Fibroblast of lung (primary cell): ENCODE data around the gene EHMT1. TPM values are rescaled to one million over a fixed set of nuclear protein-coding genes. Genes with fewer than 3 reads are reported as not detected.
A peak's percentile ranks its signal among the peaks of the same experiment; 100 is the strongest.

Experiments used
- DNase-seq, 2 donors: peaks; one replicate each; pipeline versions ENCODE4 v3.0.0 to v3.0.0-alpha.2; 2010; ENCODE audit warnings: low read depth in 2 of 2
- H2AFZ ChIP-seq: 2 replicates; pipeline ENCODE4 v1.5.1; 2012; ENCODE audit warnings: low read length, control low read depth, inconsistent platforms
- H3K27ac ChIP-seq: 2 replicates; pipeline ENCODE4 v1.5.1; 2011; ENCODE audit warnings: low read length, control low read depth; ENCODE audit not compliant: insufficient read depth
- H3K27me3 ChIP-seq: 2 replicates; pipeline ENCODE4 v1.5.1; 2011; ENCODE audit warnings: mild to moderate bottlenecking, low read length; ENCODE audit not compliant: control insufficient read depth, insufficient read depth
- H3K36me3 ChIP-seq: 2 replicates; pipeline ENCODE4 v1.5.1; 2011; ENCODE audit warnings: low read length; ENCODE audit not compliant: control insufficient read depth, insufficient read depth
- H3K4me1 ChIP-seq: 2 replicates; pipeline ENCODE4 v1.5.1; 2011; ENCODE audit warnings: low read length; ENCODE audit not compliant: control insufficient read depth, insufficient read depth; ENCODE audit errors: extremely low read depth
- H3K4me2 ChIP-seq: 2 replicates; pipeline ENCODE4 v1.5.1; 2011; ENCODE audit warnings: low read length, control low read depth; ENCODE audit not compliant: insufficient read depth; ENCODE audit errors: extremely low read depth
- H3K4me3 ChIP-seq, 4 experiments: fragments of 200-600 bp in 1 of 4; sonication (generic) in 1 of 4; replicated peaks in 1 of 4; 2 replicates each; pipeline ENCODE4 v1.5.1; 2011 to 2016; ENCODE audit warnings: low read length in 4 of 4, low read depth in 3 of 4, mild to moderate bottlenecking in 3 of 4, control low read depth in 2 of 4, inconsistent platforms in 1 of 4, mixed read lengths in 1 of 4; ENCODE audit not compliant: insufficient read depth in 1 of 4; ENCODE audit errors: control extremely low read depth in 1 of 4
- H3K79me2 ChIP-seq: 2 replicates; pipeline ENCODE4 v1.5.1; 2012; ENCODE audit warnings: mild to moderate bottlenecking, low read length, inconsistent platforms; ENCODE audit not compliant: control insufficient read depth, insufficient read depth
- H3K9ac ChIP-seq: 2 replicates; pipeline ENCODE4 v1.5.1; 2011; ENCODE audit warnings: mild to moderate bottlenecking, low read length, control low read depth; ENCODE audit not compliant: insufficient read depth
- H3K9me3 ChIP-seq: 2 replicates; pipeline ENCODE4 v1.5.1; 2012; ENCODE audit warnings: low read depth, low read length; ENCODE audit not compliant: control insufficient read depth, insufficient read depth
- H4K20me1 ChIP-seq: 2 replicates; pipeline ENCODE4 v1.5.1; 2011; ENCODE audit warnings: low read length; ENCODE audit not compliant: control insufficient read depth, insufficient read depth; ENCODE audit errors: extremely low read depth
- EZH2 ChIP-seq: IDR thresholded peaks from 2 replicates; pipeline ENCODE4 v1.5.1; 2012; ENCODE audit warnings: low read length, control low read depth, mild to moderate bottlenecking; ENCODE audit errors: missing control alignments
- polyA plus RNA-seq, 2 donors: library from polyadenylated mRNA; depleted of rRNA in 1 of 2; stranded (reverse) in 1 of 2; unstranded in 1 of 2; fragments of >200 nt; gene quantifications; 2 replicates each; pipeline ENCODE4 v1.2.1, GENCODE V29; 2011 to 2012; ENCODE audit warnings: missing spikeins in 1 of 2
- total RNA-seq: library from RNA; depleted of rRNA; stranded (reverse); fragments of >200 nt; gene quantifications from 2 replicates; pipeline ENCODE4 v1.2.1, GENCODE V29; 2014
- TF ChIP-seq, protein P1 (sequence below), 2 donors: IDR thresholded peaks in 1 of 2; conservative IDR thresholded peaks in 1 of 2; 1 replicate in 1 of 2; 2 replicates in 1 of 2; pipeline ENCODE4 v1.5.1; 2011 to 2012; ENCODE audit warnings: low read length in 2 of 2, control low read depth in 1 of 2, inconsistent platforms in 1 of 2, low read depth in 1 of 2, mild to moderate bottlenecking in 1 of 2

The EHMT1 gene
- total and polyA plus RNA-seq, 2 donors (not counting 1 experiment from before 2014, with no cell fraction given) = 22.4 to 48.6 TPM

DNA sequence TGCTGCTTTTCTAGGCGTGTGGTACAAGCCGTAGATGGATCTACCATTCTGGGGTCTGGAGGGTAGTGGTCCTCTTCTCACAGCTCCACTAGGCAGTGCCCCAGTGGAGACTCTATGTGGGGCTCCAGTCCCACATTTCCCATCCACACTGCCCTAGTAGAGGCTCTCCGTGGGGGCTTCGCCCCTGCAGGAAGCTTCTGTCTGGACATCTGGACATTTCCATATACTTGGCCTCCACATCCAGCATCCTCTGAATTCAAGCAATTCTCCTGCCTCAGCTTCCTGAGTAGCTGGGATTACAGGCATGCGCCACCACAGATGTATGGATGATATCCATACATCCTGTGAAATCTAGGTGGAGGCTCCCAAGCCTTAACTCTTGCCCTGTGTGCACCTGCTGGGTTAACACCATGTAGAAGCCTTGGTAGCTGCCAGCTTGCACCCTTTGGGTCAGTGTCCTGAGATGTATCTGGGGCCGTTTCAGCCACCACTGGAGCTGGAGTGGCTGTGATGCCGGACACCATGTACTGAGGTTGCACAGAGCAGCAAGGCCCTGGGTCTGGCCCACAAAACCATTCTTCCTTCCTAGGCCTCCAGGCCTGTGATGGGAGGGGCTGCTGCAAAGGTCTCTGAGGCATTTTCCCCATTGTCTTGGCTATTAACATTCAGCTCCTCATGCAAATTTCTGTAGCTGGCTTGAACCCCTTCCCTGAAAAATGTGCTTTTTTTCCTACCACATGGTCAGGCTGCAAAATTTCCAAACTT lies 84.0 kb downstream of the EHMT1 start:
- H2AFZ ChIP-seq = no peak overlapping the region
- TF ChIP-seq, protein P1, sequence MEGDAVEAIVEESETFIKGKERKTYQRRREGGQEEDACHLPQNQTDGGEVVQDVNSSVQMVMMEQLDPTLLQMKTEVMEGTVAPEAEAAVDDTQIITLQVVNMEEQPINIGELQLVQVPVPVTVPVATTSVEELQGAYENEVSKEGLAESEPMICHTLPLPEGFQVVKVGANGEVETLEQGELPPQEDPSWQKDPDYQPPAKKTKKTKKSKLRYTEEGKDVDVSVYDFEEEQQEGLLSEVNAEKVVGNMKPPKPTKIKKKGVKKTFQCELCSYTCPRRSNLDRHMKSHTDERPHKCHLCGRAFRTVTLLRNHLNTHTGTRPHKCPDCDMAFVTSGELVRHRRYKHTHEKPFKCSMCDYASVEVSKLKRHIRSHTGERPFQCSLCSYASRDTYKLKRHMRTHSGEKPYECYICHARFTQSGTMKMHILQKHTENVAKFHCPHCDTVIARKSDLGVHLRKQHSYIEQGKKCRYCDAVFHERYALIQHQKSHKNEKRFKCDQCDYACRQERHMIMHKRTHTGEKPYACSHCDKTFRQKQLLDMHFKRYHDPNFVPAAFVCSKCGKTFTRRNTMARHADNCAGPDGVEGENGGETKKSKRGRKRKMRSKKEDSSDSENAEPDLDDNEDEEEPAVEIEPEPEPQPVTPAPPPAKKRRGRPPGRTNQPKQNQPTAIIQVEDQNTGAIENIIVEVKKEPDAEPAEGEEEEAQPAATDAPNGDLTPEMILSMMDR (conservative IDR thresholded peaks at IDR 0.05 in 1 of 2, IDR thresholded peaks at IDR 0.05 in 1 of 2; ENCODE audit: low read depth in 1 of 2, low read length in 2 of 2) = no peak
- TF ChIP-seq EZH2 = no peak
- peaks cover 49% of the 10 kb centered on the region for H3K79me2 ChIP-seq
- no peak overlapping the region for H3K27ac ChIP-seq
- no peaks in the 10 kb centered on the region for H3K27me3 ChIP-seq
- DNase-seq = no peak
- no peaks in the 10 kb centered on the region for H4K20me1 ChIP-seq
- no peak overlapping the region for H3K9ac ChIP-seq
- H3K4me3 ChIP-seq = no peak overlapping the region
- H3K9me3 ChIP-seq = no peaks in the 10 kb centered on the region
- H3K36me3 ChIP-seq = no peaks in the 10 kb centered on the region
- H3K4me1 ChIP-seq = no peaks in the 10 kb centered on the region
- H3K4me2 ChIP-seq = no peak overlapping the region

DNA sequence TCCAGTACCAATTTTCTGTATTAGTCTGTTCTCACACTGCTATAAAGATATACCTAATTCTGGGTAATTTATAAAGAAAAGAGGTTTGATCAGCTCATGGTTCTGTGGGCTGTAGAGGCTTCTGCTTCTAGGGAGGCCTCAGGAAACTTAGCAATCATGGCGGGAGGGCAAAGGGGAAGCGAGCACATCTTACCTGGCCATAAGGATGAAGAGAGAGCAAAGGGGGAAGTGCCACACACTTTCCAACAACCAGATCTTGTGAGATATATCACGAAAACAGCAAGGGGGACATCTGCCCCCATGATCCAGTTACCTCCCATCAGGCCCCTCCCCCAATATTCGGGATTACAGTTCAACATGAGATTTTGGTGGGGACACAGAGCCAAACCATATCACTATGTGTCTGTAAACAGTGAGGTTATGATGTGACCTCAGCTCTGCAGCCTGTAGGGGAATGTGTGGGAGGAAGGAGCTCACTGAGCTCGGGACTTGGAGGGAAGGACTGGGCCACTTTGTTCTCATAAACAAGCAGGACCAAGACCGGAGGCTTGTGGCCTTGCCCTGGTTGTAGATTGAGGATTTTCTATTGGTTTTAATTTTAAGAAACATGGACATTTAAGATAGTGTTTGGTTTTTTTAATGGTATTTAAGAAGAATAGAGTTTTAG lies 85.2 kb downstream of the EHMT1 start:
- H4K20me1 ChIP-seq = no peaks in the 10 kb centered on the region
- H3K79me2 ChIP-seq = peaks cover 49% of the 10 kb centered on the region

DNA sequence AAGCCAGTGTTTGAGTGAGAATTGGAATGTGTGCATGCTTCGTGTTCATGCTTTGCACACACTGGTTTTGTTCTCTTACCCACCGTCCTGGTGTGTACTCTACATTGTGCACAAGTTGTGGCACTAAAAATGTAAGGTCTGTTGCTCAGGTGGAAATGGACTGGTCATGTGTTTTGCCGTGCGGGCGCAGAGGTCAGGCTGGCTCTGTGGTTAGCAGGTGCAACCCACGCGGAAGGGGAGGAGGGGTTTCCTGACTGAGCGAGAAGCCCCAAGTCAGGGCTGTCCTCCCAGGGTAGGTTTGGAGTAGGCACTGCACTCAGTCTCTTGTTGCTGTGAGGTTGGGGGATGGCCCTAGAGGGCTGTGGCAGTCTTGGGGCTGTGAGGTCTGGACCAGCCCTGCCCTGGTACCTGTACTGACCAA lies 86.6 kb downstream of the EHMT1 start:
- Histone ChIP-seq H3K27me3 (no peaks in the 10 kb centered on the region), H3K9me3 (no peaks in the 10 kb centered on the region), H3K36me3 (no peaks in the 10 kb centered on the region), H3K27ac (no peak overlapping the region), H2AFZ (no peak overlapping the region), H3K4me3 (no peak overlapping the region), H3K9ac (no peak overlapping the region), H4K20me1 (no peaks in the 10 kb centered on the region), H3K79me2 (peaks cover 50% of the 10 kb centered on the region), H3K4me2 (no peak overlapping the region), H3K4me1 (no peaks in the 10 kb centered on the region)
- no peak for TF ChIP-seq EZH2
- TF ChIP-seq, protein P1 (conservative IDR thresholded peaks at IDR 0.05 in 1 of 2, IDR thresholded peaks at IDR 0.05 in 1 of 2; ENCODE audit: low read depth in 1 of 2, low read length in 2 of 2) = no peak
- no peak for DNase-seq

More for the DNA sequence above, 85.2 kb downstream of the EHMT1 start:
- H2AFZ ChIP-seq = no peak overlapping the region
- H3K9ac ChIP-seq = no peak overlapping the region
- TF ChIP-seq EZH2 = no peak
- TF ChIP-seq, protein P1 (conservative IDR thresholded peaks at IDR 0.05 in 1 of 2, IDR thresholded peaks at IDR 0.05 in 1 of 2; ENCODE audit: low read depth in 1 of 2, low read length in 2 of 2) = no peak
- DNase-seq = peak in 1 of 2 donors; percentile 21
- H3K4me3 ChIP-seq = no peak overlapping the region
- no peak overlapping the region for H3K27ac ChIP-seq
- no peaks in the 10 kb centered on the region for H3K36me3 ChIP-seq
- no peaks in the 10 kb centered on the region for H3K27me3 ChIP-seq
- no peaks in the 10 kb centered on the region for H3K4me1 ChIP-seq
- no peak overlapping the region for H3K4me2 ChIP-seq
- no peaks in the 10 kb centered on the region for H3K9me3 ChIP-seq
